GM19193 (cell line): Measurements from ENCODE around the gene TFF3.

Experiments used
- POLR2A ChIP-seq: IDR thresholded peaks from 4 replicates; pipeline ENCODE4 v1.6.1; 2011; ENCODE audit not compliant: insufficient read depth, insufficient read length; ENCODE audit errors: extremely low read depth

Gene TFF3

DNA sequence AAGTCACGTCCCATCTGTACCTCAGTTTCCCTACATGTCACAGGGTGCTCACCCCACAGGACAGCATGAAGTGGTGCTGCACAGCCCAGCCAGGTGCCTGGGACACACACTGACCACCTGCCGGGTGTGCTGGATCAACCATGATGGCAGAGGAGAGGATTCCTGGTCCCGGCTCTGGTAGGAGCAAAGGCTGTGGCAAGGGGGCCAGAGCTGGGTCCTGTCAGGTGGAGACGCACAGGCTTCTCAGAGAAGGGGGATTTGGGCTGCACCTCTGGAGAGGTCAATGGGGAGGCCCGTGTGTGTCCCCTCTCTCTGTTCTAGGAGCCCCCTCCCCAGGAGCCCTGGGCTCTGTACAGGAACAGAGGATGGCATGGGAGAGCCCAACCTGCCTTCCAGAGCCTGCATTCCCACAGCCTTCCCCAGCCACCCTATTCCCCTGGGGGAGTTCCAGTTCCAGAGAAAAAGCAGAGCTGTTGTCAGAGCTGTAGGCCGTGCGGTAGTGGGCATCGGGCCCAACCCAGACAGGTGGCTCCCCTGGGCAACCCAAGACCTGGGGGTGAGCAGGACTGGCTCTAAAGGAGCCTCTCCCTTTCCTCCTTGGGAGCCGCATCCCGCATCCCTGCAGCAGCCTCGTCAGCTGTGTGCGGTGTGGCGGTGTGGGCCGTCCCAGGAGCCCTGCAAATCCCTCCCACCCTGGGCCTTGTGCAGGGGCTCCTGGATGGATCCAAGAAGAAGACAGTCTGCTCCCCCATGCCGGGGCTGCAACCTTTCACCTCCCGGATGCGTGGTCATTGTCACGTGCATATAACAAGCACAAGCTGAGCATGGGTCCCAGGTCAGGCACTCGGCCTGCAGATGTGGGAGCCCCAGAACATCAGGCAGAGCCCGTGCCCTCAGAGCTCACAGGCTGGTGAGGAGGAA lies 2.9 kb upstream of the TFF3 start:
- TF ChIP-seq POLR2A, result no peak

DNA sequence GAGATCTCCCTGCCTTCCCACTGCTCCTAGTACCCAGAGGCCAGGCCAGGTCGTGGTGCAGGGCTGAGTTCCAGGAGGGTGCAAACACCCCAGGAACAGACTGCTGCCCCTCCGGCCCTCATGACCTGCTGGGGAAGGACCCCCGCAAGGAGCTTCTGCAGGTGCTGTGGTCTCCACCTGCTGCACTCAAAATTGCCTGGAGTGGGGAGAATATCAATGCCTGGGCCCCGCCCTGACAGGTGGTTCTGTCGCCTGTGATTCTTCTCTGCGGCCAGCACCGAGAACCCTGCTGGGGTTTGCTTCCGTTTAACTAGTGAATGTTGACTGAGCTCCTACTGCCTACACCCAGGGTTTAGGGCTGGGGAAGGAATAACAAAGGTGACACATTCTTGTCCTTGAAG lies 2.1 kb upstream of the TFF3 start:
- TF ChIP-seq POLR2A, result no peak

DNA sequence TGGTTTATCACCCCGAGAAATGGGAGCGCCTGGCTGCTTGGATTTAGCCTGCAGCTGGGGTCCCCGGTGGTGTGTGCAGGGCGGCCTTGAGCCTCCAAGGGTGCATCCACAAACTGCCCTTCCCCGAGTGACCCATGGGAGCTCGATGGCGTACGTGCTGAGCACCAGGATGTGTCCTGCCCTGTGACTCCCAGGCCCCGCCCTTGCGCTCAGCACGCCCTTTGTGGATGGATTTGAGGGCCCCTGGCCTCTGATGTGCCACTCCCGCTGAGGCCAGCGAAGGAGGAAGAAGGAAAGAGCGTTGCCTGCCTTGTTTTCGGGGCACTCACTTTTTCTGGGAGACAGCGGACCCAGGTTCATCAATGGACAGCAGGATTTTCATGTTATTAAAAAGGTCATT lies 1.7 kb upstream of the TFF3 start:
- no peak for TF ChIP-seq POLR2A

DNA sequence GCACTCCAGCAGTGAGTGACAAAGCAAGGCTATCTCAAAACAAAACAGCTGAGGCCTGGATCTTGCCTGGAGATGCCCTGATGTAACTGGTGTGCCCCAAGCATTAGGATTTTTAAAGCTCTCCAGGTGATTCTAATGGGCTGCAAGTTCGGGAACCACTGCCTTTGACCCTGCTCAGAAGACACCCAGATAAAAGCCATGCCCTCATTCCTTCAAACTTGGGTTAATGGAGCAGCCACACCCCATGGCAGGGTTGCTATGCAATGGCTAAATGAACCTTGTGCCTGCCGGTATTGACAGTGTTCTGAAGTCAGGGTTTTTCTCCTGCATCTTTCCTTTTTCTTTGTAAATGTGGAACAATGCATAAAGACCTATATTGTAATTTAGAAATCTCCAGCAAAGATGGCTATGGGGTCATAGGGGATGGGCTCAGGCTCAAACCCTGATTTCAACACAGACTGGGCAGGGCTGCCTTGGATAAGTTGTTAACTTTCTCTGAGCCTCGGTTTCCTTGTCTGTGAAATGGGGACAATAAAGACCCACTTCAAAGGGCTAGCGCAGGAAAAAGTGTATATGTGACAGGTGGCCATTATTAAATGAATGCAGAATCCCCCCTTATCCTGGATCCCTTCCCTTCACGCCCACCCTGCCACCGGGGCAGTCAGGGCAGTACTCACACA lies 453 bp downstream of the TFF3 start:
- no peak for TF ChIP-seq POLR2A

DNA sequence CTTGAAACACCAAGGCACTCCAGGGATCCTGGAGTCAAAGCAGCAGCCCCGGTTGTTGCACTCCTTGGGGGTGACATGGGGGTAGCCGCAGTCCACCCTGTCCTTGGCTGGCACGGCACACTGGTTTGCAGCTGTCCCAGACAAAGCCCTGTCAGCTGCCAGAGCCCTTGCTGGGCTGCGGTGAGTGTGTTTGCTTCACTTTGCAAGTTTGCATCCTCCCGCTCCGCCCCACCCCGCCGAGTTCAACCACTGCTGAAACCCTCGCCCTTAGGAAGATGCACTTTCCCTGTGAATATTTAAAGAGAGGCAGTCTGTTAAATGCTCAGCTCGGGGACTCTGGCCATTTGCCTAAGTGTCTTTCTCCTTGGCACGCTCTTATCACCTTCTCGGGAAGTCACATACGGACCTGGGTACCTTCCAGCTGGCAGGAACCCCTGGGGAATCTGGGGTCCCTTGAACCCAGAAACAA lies 1.7 kb downstream of the TFF3 start:
- TF ChIP-seq POLR2A, result no peak

DNA sequence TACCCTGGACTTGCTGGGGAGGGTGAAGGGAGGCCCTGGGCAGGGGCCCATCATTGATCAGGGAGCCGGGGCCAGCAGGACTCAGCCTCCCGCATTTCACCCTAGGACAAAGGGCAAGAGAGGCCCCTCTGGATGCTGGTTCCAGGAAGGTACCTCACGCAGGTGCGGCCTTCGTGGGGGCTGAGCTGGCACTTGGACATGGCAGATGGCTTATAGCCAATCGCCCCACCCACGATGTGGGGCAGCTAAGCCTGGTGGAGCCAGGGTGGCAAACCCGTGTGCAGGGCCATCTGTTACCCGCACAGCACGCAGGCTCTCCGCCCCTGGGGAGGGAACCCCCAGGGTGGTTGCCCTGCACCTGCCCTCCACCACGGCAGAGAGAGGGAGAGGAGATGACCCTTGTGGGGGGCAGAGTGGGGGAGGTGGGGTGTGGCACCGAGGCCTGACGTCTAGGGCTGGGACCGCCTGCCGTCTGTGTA lies 2.5 kb downstream of the TFF3 start:
- TF ChIP-seq POLR2A, result no peak

DNA sequence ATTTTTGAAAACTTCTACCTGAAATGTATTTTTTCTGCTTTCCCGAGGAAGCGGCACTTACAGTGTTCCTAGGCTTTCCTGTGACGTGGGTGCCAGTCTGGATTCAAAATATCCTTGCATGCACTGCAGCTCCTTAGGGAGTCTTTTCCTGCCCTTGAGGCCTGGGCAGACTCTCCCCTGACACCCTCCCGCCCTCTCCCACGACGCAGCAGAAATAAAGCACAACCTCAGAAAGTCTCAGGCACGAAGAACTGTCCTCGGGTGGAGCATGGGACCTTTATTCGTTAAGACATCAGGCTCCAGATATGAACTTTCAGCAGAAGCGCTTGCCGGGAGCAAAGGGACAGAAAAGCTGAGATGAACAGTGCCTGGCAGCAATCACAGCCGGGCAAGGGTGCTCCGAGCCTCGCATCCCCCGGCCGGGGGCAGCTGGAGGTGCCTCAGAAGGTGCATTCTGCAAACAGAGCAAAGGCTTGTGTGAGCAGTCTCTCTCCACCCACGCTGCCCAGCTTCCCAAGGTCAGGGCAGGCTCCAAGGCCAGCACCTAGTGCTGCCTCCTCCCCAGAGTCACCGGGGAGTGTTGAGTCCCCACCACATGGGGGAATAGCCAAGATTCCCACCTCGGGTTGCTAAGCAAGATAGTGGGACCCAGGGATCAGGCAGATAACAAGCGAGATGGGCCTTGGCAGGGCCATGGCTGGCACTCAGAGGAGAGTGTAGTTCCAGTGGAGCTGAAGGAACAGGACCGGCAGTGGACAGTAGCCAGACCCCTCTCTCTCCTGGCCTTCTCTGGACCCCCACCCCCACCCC lies 3.2 kb downstream of the TFF3 start:
- TF ChIP-seq POLR2A, result no peak

DNA sequence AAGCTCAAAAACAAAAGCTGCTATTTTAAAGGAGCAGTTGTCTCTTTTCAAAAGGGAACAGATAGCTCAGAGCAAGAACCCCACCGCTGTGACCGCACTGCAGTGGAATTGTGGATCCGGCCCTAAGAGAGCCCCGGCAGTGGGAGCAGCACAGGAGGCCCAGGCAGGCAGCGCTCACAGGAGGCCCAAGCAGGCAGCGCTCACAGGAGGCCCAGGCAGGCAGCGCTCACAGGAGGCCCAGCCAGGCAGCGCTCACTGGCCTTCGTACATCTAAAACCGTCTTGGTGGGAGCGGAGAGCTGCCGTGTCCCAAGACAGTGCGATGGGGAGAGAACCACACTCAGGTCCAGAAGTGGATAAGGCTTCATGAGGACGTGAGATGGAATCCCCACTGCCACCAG lies 4.0 kb downstream of the TFF3 start:
- no peak for TF ChIP-seq POLR2A

DNA sequence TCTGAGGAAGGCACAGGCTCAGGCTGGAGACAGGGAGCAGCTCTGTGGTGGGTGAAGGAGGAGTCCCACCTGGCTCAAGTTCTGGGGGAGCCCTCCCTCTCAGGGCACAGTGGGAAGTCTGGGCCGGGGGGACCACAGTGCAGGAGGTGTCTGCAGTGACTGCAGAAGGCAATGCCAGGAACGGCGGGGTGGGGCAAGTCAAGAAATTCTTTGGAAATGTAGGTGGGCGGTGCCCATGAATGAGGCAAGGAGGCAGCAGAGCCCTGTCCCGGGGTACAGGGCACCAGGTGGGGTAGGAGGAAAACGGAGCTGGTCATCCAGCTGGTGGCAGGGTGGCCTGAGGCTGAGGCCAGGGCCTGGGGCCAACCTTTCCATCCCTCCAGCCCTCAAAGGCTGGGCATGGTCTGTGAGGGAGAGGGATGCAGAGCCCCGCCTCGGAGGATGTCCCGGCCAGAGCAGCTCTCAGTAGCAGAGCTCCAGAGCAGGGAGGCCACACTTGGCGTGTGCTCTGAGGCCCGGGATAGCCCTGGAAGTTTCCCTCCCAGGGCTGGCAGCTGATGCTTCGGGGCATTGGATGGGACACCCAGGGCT lies 4.7 kb downstream of the TFF3 start:
- TF ChIP-seq POLR2A, result no peak

DNA sequence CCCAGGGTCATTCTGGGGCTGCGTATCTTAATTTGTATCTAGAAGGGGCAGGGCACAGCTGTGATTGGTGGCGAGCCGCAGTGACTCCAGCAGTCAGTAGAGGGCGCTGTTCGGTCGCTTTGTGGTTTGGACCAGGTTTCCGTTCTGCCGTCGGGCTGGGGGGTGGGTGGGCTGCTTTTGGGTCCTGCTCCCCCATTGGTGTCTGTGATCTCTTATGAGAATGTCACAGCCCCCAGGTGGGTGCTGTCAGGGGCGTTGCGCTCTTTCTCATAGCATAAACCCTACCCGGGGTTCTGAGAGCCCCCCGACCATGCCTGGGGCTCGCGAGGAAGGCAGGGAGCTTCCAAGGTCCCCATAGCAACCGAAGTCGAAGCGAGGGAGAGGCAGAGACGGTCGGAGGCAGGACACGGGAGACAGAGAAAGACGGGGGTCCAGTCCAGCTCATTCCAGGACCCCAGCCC lies 5.4 kb downstream of the TFF3 start:
- no peak for TF ChIP-seq POLR2A

DNA sequence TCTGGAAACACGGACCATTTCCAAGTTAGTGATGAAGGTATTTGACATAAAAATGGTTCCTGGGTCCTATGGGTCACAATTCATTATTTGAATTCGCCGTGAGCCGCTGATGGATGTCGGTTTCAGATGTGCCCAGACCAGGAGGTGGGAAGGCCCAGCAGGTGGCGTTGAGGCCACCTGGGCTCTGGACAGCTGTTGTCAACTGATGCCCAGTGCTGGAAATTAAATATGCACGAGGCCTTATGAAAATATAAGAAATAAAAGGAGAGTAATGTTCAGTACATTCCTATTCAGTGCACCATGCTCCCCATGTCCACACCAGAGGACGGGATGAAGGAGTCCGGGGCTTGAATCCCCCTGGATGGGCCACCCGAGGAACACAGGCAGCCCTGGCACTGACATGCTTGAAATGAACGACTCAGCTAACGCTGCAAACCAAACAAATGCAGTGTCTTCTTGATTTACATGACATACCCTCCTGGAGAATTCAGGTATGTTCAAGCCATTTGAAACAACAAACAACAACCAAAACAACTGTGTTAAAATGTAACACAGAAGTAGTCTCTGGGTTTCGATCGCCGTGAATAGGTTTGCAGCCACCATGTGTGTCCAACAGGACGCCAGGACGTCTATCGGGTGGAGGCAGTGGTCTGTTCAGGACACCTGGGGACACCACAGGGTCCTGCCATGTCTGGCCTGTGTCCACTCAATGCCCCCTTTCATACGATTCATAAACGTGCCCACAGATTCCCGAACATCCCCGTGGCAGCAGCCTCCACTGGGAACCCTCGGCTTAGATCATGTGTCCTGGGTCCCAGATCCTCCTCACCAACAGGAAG lies 6.1 kb downstream of the TFF3 start:
- TF ChIP-seq POLR2A, result no peak

DNA sequence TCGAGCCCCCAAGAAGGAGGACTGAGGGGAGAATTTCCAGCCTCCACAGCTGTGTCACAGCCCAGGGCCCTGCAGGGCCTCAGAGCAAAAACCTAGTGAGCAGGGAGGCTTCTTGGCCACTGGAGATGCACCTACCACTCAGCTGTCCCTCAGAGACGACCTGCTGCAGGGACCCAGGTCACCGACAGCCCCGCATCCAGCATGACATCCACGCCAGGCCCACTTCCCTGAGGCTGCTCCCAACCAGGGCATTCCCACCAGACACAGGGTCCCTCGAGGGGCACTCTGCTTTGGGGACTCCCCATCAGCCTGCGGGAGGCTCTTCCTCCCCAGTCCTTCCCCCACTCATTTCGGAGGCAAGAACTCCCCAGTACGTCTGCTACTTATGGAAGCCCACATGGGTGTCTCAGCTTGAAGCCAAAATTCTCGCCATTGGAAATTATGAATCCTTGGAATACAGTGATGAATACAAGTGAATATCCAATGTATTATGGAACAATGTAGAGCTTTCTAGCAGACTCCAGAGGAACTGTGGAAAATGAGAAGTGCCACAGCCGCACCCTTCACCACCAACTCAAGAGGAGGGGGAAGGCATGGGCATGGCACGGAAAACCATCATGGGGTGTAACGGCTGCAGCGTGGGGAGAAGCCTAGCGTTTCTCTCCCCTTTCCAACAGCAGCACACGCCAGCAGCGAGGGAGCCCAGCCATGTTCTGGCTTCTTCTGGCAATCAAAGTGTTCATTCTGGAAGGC lies 6.9 kb downstream of the TFF3 start:
- no peak for TF ChIP-seq POLR2A

DNA sequence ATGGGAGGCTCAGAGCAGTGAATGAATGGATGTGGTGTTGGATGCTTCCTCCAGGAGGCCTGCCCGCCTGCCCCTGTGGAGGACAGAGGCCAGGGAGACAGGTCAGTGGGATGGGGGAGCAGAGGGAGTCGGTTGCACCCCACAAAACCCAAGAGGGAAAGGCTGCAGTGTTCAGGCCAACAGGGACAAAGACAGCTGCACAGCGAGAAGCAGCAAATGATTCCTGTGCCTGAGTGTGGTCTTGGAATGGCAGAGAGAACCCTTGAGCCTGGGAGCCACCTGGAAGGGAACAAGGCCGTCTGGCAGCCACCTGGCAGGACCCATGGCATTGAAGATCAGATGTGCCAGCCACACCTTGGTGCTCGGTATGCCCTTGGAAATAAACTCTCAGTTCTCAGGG lies 8.1 kb downstream of the TFF3 start:
- no peak for TF ChIP-seq POLR2A
